K562 (cell line): ENCODE data around the gene FBXO27. TPM values are rescaled to one million over a fixed set of nuclear protein-coding genes. Genes with fewer than 3 reads are reported as not detected.
A peak's percentile ranks its signal among the peaks of the same experiment; 100 is the strongest.

ENCODE experiments used
- DEAF1 ChIP-seq: fragments of 450-650 bp; formaldehyde crosslinking; IDR thresholded peaks from 2 replicates; pipeline ENCODE4 v1.4.0; 2020; ENCODE audit warnings: mild to moderate bottlenecking, moderate library complexity
- FOXA3 ChIP-seq, 2 experiments: fragments of 450-650 bp in 1 of 2; sonication (generic) in 1 of 2; formaldehyde crosslinking; IDR thresholded peaks in 1 of 2; conservative IDR thresholded peaks in 1 of 2; 2 replicates each; pipeline versions ENCODE4 v1.4.0 to v1.8.0; 2020 to 2022; ENCODE audit warnings: mild to moderate bottlenecking in 2 of 2, missing genetic modification reagents in 1 of 2
- FOXP1 ChIP-seq: sonication (generic); formaldehyde crosslinking; IDR thresholded peaks from 2 replicates; pipeline ENCODE4 v1.8.0; 2022; ENCODE audit warnings: mild to moderate bottlenecking, missing genetic modification reagents
- MGA ChIP-seq: fragments of 450-650 bp; IDR thresholded peaks from 2 replicates; pipeline ENCODE4 v1.6.1; 2016; ENCODE audit warnings: mild to moderate bottlenecking, moderate library complexity
- NFE2L1 ChIP-seq: fragments of 450-650 bp; IDR thresholded peaks from 2 replicates; pipeline ENCODE4 v1.6.1; 2016; ENCODE audit warnings: missing genetic modification characterization, low read depth, mild to moderate bottlenecking, missing compliant biosample characterization, moderate library complexity, borderline replicate concordance
- SPI1 ChIP-seq: IDR thresholded peaks from 2 replicates; pipeline ENCODE4 v1.6.1; 2011; ENCODE audit warnings: low read depth, low read length, control low read depth, borderline replicate concordance
- SRSF3 ChIP-seq: fragments of 200-400 bp; formaldehyde crosslinking; IDR thresholded peaks from 2 replicates; pipeline ENCODE4 v1.6.1; 2016; ENCODE audit warnings: mild to moderate bottlenecking, low read length, moderate library complexity; ENCODE audit not compliant: insufficient read depth
- THAP12 ChIP-seq: fragments of 250-450 bp; sonication (Bioruptor Pico); IDR thresholded peaks from 2 replicates; pipeline ENCODE4 v1.9.0; 2021; ENCODE audit warnings: mild to moderate bottlenecking, inconsistent platforms
- TRIM28 ChIP-seq: fragments of 450-650 bp; IDR thresholded peaks from 2 replicates; pipeline ENCODE4 v1.6.1; 2017
- ZNF24 ChIP-seq: fragments of 450-650 bp; IDR thresholded peaks from 2 replicates; pipeline ENCODE4 v1.6.1; 2016
- ZNF445 ChIP-seq: fragments of 250-450 bp; sonication (Bioruptor Pico); IDR thresholded peaks from 2 replicates; pipeline ENCODE4 v1.4.0; 2020; ENCODE audit warnings: low read depth, mild to moderate bottlenecking, moderate library complexity
- ZNF707 ChIP-seq: fragments of 250-450 bp; sonication (Bioruptor Pico); conservative IDR thresholded peaks from 2 replicates; pipeline ENCODE4 v1.8.0; 2022; ENCODE audit warnings: inconsistent platforms, mild to moderate bottlenecking, moderate library complexity
- polyA plus RNA-seq, 8 experiments: library from polyadenylated mRNA; depleted of rRNA in 4 of 8; stranded (reverse) in 5 of 8; unstranded in 3 of 8; fragments of >200 nt; fragmentation: Nextera tagmentation in 2 of 8; fragmentation: Illumina TruSeq in 1 of 8; extraction: Ambion mirVana in 2 of 8; extraction: Trizol in 1 of 8; gene quantifications; 2 replicates each; pipeline versions ENCODE4 v1.2.1 to v1.2.3, GENCODE V29; 2011 to 2014; ENCODE audit warnings: inconsistent platforms in 1 of 8, missing spikeins in 1 of 8
- total RNA-seq, 7 experiments: library from RNA; depleted of rRNA in 6 of 7; stranded (reverse); fragments of >200 nt in 6 of 7; fragmentation: Illumina TruSeq in 2 of 7; extraction: Trizol in 2 of 7; gene quantifications; 2 replicates each; pipeline versions ENCODE4 v1.2.1 to v1.2.3, GENCODE V29; 2011 to 2021; ENCODE audit warnings: low replicate concordance in 1 of 7

Gene FBXO27
- total and polyA plus RNA-seq, 9 of the 15 experiments (the other 6 are each of a cell fraction or from before 2014, with no cell fraction given): 1.8 to 11.0 (median 6.3) TPM

GRCh38 chr19:39031368-39032062 is 834 bp downstream of the FBXO27 start (continued):
- TF ChIP-seq MGA: no peak
- no peak for TF ChIP-seq ZNF24
- TF ChIP-seq THAP12: no peak
- peak; percentile 90 for TF ChIP-seq SPI1
- TF ChIP-seq TRIM28: no peak
- TF ChIP-seq ZNF445 (CRISPR knock-in tag): no peak
- TF ChIP-seq FOXA3 (CRISPR knock-in tag; conservative IDR thresholded peaks at IDR 0.05 in 1 of 2, IDR thresholded peaks at IDR 0.05 in 1 of 2): peak in 1 of 2 experiments; percentile 57; a peak in 1 of 4 replicates
- TF ChIP-seq FOXP1: peak; percentile 57; the same call in 1 of the 2 replicates
- TF ChIP-seq ZNF707 (CRISPR knock-in tag): no peak
- TF ChIP-seq NFE2L1: no peak
- no peak for TF ChIP-seq SRSF3
- TF ChIP-seq DEAF1 (CRISPR knock-in tag): no peak
